Gastrocnemius medialis (tissue), 4 donors: ENCODE measurements around the gene PFDN5.

Experiments
- POLR2A ChIP-seq, 2 donors: fragments of 450-650 bp; IDR thresholded peaks; one replicate each; pipeline ENCODE4 v1.6.1; 2017; ENCODE audit warnings: antibody characterized with exemption in 2 of 2, mild to moderate bottlenecking in 2 of 2, moderate library complexity in 2 of 2
- TF ChIP-seq, protein P1 (sequence below), 5 experiments: fragments of 450-650 bp in 3 of 5; fragments of 200-600 bp in 2 of 5; sonication (generic) in 2 of 5; IDR thresholded peaks in 4 of 5; conservative IDR thresholded peaks in 1 of 5; 1 replicate in 4 of 5; 2 replicates in 1 of 5; pipeline ENCODE4 v1.5.1; 2016 to 2019; ENCODE audit warnings: antibody characterized with exemption in 5 of 5, mild to moderate bottlenecking in 3 of 5, moderate library complexity in 3 of 5

GRCh38 chr12:53343969-53344368 lies 48.6 kb downstream of the PFDN5 start:
- TF ChIP-seq, protein P1, sequence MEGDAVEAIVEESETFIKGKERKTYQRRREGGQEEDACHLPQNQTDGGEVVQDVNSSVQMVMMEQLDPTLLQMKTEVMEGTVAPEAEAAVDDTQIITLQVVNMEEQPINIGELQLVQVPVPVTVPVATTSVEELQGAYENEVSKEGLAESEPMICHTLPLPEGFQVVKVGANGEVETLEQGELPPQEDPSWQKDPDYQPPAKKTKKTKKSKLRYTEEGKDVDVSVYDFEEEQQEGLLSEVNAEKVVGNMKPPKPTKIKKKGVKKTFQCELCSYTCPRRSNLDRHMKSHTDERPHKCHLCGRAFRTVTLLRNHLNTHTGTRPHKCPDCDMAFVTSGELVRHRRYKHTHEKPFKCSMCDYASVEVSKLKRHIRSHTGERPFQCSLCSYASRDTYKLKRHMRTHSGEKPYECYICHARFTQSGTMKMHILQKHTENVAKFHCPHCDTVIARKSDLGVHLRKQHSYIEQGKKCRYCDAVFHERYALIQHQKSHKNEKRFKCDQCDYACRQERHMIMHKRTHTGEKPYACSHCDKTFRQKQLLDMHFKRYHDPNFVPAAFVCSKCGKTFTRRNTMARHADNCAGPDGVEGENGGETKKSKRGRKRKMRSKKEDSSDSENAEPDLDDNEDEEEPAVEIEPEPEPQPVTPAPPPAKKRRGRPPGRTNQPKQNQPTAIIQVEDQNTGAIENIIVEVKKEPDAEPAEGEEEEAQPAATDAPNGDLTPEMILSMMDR (IDR thresholded peaks at IDR 0.05 in 4 of 5, conservative IDR thresholded peaks at IDR 0.05 in 1 of 5) = no peak
- no peak for TF ChIP-seq POLR2A (IDR thresholded peaks at IDR 0.05)
